IPS-20b (cell line): ENCODE results near the gene STK32A.

Experiments
- H3K27ac ChIP-seq: one replicate; pipeline ENCODE4 v1.5.1; 2013; ENCODE audit warnings: low read length
- H3K27me3 ChIP-seq: 2 replicates; pipeline ENCODE4 v1.6.1; 2013; ENCODE audit warnings: mild to moderate bottlenecking, low read length, inconsistent platforms; ENCODE audit not compliant: insufficient read depth
- H3K36me3 ChIP-seq: 2 replicates; pipeline ENCODE4 v1.6.1; 2013; ENCODE audit warnings: low read depth, mild to moderate bottlenecking, inconsistent platforms, low read length, moderate library complexity; ENCODE audit not compliant: insufficient read depth
- H3K4me1 ChIP-seq: 2 replicates; pipeline ENCODE4 v1.6.1; 2013; ENCODE audit warnings: mild to moderate bottlenecking, control low read depth, inconsistent platforms, low read length, moderate library complexity; ENCODE audit not compliant: insufficient read depth
- H3K4me3 ChIP-seq: 2 replicates; pipeline ENCODE4 v1.5.1; 2013; ENCODE audit warnings: mild to moderate bottlenecking, low read length, inconsistent platforms
- H3K9ac ChIP-seq: 2 replicates; pipeline ENCODE4 v1.6.1; 2013; ENCODE audit warnings: low read depth, mild to moderate bottlenecking, inconsistent platforms, low read length, moderate library complexity
- H3K9me3 ChIP-seq: 2 replicates; pipeline ENCODE4 v1.6.1; 2013; ENCODE audit warnings: mild to moderate bottlenecking, low read depth, low read length, inconsistent platforms; ENCODE audit not compliant: insufficient read depth

The STK32A gene

DNA sequence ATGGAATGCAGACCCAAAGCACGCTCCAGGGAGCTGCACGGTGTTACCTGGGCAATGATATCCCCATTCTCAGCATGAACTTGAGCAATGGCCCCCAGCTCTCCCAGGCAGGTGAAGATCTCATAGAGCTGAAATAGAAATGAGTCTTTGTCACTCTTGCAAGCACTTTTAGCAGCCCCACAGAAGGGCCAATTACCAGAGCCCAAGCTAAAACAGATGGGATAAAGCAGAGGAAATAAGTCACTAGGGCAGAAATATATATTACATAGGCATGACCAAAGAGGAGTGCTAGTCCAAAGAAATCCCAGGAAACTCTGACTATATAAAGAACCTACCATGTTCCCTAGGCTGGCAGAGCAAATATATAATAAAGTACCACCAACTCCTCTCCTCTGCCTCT lies 177.7 kb downstream of the STK32A start:
- Histone ChIP-seq H3K27ac (no peak overlapping the region), H3K27me3 (no peaks in the 10 kb centered on the region), H3K36me3 (peaks cover 100% of the 10 kb centered on the region)

DNA sequence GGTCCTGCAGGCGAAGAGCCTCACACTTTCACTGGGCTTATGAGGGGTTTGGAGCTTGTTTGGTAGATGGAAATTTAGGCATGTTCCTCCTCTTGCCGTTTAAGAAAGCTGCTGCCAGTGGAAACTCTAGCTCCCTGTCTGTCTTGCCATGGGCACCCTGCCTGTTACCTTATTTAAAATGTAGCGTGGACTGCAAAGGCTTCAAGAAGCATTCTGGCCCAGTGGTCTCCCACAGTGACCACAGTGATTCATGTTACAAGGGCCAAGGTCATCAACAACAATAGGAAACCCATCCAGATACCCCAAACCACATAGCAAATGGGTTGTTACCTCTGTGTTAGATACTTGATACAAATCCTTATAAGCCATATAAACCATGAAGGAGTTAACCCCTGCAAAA lies 178.4 kb downstream of the STK32A start:
- H3K4me1 ChIP-seq = no peaks in the 10 kb centered on the region
- no peak overlapping the region for H3K9ac ChIP-seq
- H3K9me3 ChIP-seq = no peaks in the 10 kb centered on the region
- no peak overlapping the region for H3K27ac ChIP-seq
- H3K4me3 ChIP-seq = no peak overlapping the region
- peaks cover 100% of the 10 kb centered on the region for H3K36me3 ChIP-seq
- no peaks in the 10 kb centered on the region for H3K27me3 ChIP-seq

More for the DNA sequence above, 177.7 kb downstream of the STK32A start:
- H3K9ac ChIP-seq = no peak overlapping the region
- H3K4me3 ChIP-seq = no peak overlapping the region
- no peaks in the 10 kb centered on the region for H3K9me3 ChIP-seq
- H3K4me1 ChIP-seq = no peaks in the 10 kb centered on the region

DNA sequence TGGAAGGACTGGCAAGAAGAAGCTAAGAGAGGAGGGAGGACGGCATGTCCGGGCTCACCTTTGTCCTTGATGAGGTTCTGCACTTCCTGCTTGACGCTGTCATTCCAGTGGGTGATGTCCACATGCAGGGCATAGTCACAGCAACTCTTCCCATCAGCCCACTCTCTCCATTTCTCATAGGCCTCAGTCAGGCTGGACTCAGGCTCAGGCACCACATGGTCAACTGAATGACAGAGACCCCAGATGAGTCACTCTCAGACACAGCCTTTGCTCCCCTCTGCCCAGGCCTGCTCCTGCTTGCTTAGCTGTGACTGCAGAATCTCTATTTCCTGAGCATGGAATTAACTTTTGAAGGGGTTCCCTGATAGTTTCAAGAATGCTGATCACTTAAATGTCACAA lies 180.8 kb downstream of the STK32A start:
- no peaks in the 10 kb centered on the region for H3K4me1 ChIP-seq
- no peak overlapping the region for H3K4me3 ChIP-seq
- H3K36me3 ChIP-seq = peaks cover 100% of the 10 kb centered on the region
- no peak overlapping the region for H3K27ac ChIP-seq
- H3K9ac ChIP-seq = no peak overlapping the region
- no peaks in the 10 kb centered on the region for H3K27me3 ChIP-seq
- no peaks in the 10 kb centered on the region for H3K9me3 ChIP-seq

DNA sequence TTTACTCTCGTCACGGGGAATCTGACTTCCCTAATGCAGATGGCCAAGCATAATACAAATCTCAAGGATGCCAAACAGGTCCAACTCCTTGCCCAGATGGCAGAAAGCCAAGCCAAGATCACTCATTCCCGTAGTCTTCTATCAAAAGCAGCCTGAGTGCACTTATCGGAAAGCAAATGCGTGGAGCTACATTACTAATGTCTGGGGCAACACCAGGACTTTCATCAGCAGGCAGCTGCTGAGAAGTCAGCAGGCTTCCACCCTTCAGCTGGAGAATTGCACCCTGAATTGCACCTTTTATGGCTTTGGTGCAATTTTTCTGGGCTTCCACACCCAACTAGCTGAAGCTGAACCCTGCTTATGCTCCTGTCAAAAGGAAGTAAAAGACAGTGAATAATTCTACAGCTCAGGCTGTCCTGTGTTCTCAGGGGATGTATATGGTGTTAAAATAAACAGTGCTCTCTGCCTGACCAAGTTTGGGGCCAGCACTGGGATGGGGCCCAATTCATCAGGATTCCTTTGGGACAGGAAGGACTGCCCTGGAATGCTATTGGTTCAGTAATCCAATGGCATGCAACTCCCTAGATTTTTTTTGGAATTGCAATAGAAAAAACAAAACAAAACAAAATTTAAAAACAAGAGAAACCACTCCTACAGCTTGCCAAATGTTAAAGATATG lies 182.4 kb downstream of the STK32A start:
- Histone ChIP-seq H3K4me1 (no peaks in the 10 kb centered on the region), H3K4me3 (no peak overlapping the region), H3K27me3 (no peaks in the 10 kb centered on the region), H3K9ac (no peak overlapping the region), H3K9me3 (no peaks in the 10 kb centered on the region), H3K36me3 (peaks cover 87% of the 10 kb centered on the region), H3K27ac (no peak overlapping the region)

DNA sequence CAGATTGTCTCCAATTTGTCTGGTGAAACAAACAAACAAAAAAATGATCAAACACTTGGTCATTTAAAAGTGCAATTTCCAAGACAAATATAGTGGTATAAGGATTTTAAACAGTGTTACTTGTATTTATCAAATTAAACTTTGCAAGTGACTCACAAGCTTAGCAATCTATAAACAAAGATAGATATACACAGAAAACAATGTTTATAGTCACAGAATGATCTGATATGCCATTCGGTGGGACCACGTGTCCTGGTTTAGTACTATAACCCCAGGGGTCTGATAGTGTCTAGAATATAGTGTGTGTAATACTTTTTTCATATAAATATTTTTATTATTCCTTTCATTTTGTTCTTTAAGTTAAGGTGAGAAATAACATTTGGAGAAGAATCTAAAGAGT lies 183.8 kb downstream of the STK32A start:
- H3K36me3 ChIP-seq = peaks cover 83% of the 10 kb centered on the region

DNA sequence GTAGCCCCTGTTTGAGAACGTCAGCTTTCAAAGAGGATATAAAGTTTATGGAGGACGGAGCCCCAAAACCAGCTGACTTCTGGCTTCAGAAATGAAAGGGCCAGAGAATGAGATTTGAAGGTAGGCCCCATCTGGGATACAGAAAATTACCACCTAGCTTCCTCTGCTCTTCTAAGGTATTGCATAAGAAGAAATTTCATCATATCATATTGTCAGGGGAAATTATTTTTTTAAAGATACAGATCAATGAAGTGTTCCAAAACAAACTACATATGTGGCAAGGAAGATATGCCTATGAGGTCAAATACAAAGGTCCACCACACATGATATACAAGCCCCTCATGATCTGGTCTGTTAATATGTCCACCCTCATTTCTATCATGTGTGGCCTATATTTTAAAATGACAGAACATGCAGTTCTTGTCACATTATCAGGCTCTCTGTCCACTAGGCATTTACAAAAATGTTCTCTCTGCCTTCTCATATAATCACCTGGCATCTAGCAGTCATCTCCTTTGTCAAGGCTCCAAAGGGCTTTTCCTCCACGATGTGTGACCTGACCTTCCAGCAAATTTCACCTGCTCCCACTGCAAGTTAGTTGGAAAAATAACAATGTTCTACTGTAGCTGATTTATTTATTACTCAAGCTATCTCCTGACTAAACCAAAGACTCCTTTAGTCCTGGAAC lies 192.0 kb downstream of the STK32A start:
- Histone ChIP-seq H3K4me1 (peaks cover 7% of the 10 kb centered on the region), H3K36me3 (peaks cover 64% of the 10 kb centered on the region), H3K4me3 (no peak overlapping the region), H3K27me3 (no peaks in the 10 kb centered on the region), H3K27ac (no peak overlapping the region), H3K9me3 (no peaks in the 10 kb centered on the region), H3K9ac (no peak overlapping the region)

More for the DNA sequence above, 183.8 kb downstream of the STK32A start:
- no peak overlapping the region for H3K27ac ChIP-seq
- H3K27me3 ChIP-seq = no peaks in the 10 kb centered on the region
- H3K9me3 ChIP-seq = no peaks in the 10 kb centered on the region
- no peak overlapping the region for H3K4me3 ChIP-seq
- H3K9ac ChIP-seq = no peak overlapping the region
- H3K4me1 ChIP-seq = no peaks in the 10 kb centered on the region

DNA sequence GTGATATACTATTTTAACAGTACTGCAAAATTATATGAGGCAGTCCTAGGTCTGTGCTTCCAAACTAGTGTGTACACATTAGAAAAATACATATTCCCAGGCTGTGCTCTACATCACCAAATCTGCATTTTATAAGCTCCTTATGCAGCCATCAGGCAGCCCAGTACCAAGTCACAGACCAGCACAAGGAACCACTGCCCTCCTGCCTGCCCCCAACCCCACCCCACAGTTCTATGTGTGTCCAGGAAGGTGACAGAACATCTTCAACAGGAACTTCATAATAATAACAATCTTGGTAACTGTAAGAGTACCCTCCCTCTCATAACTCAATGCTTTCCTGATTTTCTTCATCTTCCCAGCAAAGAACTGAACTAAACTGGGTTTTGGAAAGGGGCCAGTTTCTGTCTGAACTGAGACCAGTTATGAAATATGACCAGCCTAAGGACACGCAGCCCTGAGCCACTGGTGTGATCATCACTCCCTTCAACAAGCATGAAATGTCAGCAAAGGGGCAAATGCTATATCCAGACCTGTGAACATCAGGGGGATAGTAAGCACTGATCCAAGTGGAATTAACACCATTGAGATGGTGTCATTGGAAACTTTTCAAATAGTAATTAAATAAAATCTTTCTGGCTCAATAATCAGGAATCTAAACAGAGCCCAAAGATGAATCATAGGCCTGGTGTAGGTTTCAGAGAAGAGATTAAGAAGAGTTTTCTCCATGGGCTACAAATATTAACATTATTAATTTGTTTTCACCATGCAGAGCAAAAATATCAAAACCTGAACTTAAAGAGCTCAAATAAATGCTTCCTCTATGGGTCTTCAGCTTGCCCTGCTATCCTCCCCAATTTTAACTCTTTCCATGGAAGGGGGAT lies 192.9 kb downstream of the STK32A start:
- H3K36me3 ChIP-seq = peaks cover 67% of the 10 kb centered on the region
- no peak overlapping the region for H3K9ac ChIP-seq
- no peaks in the 10 kb centered on the region for H3K9me3 ChIP-seq
- H3K4me3 ChIP-seq = no peak overlapping the region
- no peak overlapping the region for H3K27ac ChIP-seq
- H3K4me1 ChIP-seq = peaks cover 14% of the 10 kb centered on the region
- no peaks in the 10 kb centered on the region for H3K27me3 ChIP-seq

DNA sequence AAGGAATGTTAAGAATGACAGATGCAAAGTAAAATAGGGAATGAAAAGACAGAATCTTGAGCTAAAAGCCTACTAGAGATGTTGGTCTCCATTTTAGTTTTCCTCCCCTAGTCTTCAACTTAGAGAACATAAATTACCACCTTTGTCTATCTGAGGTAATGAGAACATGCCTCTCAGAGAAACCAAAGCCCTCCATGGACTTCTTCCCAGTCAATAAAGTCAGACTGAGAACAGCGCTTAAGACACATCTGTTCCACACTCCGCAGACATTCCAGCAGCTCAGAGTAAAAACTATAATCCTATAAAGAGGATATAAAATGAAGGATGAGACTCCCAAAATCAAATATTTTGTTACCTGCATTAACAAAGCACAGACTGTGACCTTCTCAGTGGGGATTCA lies 195.8 kb downstream of the STK32A start:
- H3K27me3 ChIP-seq = no peaks in the 10 kb centered on the region

DNA sequence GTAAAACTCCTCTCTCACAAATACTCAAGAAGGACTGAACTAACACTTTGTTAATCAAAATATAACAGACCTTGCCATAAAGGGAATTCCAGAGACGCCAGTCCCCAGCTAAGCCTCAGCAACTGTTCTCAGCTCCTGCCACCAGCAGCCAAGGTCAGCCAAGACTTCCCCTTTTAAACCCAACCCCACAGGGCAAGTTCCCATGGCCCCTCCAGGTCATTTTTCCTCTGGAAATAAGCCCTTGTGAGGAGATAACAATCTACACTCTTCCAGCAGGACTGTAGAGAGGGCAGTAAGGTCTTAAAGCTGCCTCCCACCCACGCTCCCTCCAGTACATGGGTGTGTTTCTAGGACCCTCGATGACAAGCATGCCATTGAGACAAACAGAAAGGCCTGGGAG lies 196.8 kb downstream of the STK32A start:
- H3K27ac ChIP-seq = no peak overlapping the region
- peaks cover 35% of the 10 kb centered on the region for H3K4me1 ChIP-seq
- peaks cover 57% of the 10 kb centered on the region for H3K36me3 ChIP-seq
- H3K9ac ChIP-seq = no peak overlapping the region
- H3K9me3 ChIP-seq = no peaks in the 10 kb centered on the region
- no peak overlapping the region for H3K4me3 ChIP-seq
- H3K27me3 ChIP-seq = no peaks in the 10 kb centered on the region

More for the DNA sequence above, 195.8 kb downstream of the STK32A start:
- H3K36me3 ChIP-seq = peaks cover 66% of the 10 kb centered on the region
- peaks cover 29% of the 10 kb centered on the region for H3K4me1 ChIP-seq
- H3K4me3 ChIP-seq = no peak overlapping the region
- no peaks in the 10 kb centered on the region for H3K9me3 ChIP-seq
- no peak overlapping the region for H3K9ac ChIP-seq
- H3K27ac ChIP-seq = no peak overlapping the region

DNA sequence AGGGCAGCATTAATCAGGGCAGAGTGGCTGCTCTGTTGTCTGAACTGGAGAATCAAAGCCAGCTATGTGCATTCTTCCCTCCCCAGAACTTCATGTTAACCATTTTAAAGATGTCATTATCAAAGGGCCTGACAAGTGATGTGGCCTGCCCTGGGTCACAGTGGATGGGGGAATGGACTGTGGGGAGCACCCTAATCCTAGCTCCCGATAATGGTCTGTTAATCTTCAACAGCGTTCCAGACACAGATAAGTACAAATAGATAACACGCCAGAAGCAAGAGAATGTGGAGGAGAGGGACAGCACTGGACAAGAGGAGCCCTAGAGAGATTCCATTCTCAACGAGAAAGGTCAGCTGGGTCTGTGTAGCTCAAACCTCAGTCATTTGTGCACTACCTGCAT lies 197.5 kb downstream of the STK32A start:
- Histone ChIP-seq H3K9ac (no peak overlapping the region), H3K4me3 (no peak overlapping the region), H3K9me3 (no peaks in the 10 kb centered on the region), H3K4me1 (peaks cover 42% of the 10 kb centered on the region), H3K27me3 (no peaks in the 10 kb centered on the region), H3K36me3 (peaks cover 52% of the 10 kb centered on the region), H3K27ac (no peak overlapping the region)

DNA sequence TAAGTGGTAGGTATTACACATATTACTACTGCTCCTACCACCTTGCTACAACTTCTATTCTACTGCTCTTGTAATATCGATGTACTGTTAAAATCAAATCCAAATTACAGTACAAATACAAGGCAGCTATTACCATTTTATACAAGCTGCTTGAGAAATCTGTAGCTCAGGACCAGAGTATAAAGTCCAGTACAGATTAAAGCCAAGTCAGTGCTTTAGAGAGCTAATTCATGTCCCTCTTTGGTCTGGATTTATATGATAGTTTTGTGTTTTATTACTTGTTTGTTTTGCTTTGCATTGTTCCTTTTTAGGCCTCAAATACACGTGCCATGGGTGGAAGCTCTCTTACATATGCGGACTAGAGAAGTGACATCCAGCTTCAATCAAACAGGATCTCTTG lies 199.2 kb downstream of the STK32A start:
- no peaks in the 10 kb centered on the region for H3K27me3 ChIP-seq
- H3K4me3 ChIP-seq = no peak overlapping the region
- H3K9ac ChIP-seq = no peak overlapping the region

More for the DNA sequence above, 199.2 kb downstream of the STK32A start:
- Histone ChIP-seq H3K9me3 (no peaks in the 10 kb centered on the region), H3K27ac (no peak overlapping the region), H3K36me3 (peaks cover 57% of the 10 kb centered on the region), H3K4me1 (peaks cover 54% of the 10 kb centered on the region)
